WI38 (cell line): ENCODE data around the gene NFATC2.

ENCODE experiments used
- H3K4me3 ChIP-seq: 2 replicates; pipeline ENCODE4 v1.5.1; 2011; ENCODE audit warnings: low read depth, mild to moderate bottlenecking, control low read depth, low read length
- TF ChIP-seq, protein P1 (sequence below): IDR thresholded peaks from 2 replicates; pipeline ENCODE4 v1.5.1; 2012; ENCODE audit warnings: low read depth, mild to moderate bottlenecking, control low read depth, low read length

NFATC2 gene

GRCh38 chr20:51536116-51537069, 6.1 kb downstream of the NFATC2 start:
- TF ChIP-seq, protein P1, sequence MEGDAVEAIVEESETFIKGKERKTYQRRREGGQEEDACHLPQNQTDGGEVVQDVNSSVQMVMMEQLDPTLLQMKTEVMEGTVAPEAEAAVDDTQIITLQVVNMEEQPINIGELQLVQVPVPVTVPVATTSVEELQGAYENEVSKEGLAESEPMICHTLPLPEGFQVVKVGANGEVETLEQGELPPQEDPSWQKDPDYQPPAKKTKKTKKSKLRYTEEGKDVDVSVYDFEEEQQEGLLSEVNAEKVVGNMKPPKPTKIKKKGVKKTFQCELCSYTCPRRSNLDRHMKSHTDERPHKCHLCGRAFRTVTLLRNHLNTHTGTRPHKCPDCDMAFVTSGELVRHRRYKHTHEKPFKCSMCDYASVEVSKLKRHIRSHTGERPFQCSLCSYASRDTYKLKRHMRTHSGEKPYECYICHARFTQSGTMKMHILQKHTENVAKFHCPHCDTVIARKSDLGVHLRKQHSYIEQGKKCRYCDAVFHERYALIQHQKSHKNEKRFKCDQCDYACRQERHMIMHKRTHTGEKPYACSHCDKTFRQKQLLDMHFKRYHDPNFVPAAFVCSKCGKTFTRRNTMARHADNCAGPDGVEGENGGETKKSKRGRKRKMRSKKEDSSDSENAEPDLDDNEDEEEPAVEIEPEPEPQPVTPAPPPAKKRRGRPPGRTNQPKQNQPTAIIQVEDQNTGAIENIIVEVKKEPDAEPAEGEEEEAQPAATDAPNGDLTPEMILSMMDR = no peak
- no peak overlapping the region for H3K4me3 ChIP-seq

DNA sequence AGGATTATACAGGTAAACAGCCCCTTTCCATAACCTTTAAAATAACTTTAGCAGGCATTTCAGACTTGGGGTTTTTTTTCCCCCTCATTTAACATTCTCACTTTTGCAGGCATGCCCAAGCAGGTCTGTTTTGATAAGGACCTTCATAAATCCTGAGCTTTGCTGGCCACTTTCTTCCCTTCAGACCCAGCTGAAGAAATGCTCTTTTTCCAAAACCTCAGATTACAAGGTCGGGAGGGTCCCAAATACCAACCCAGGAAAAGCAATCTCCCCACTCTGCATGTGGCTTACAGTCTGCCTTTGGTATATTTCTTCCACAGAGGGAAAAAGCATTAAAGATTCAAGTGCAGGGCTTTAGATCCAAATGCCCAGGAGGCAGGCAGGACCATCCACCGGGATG, 6.8 kb downstream of the NFATC2 start:
- H3K4me3 ChIP-seq = no peak overlapping the region
- TF ChIP-seq, protein P1 = no peak

DNA sequence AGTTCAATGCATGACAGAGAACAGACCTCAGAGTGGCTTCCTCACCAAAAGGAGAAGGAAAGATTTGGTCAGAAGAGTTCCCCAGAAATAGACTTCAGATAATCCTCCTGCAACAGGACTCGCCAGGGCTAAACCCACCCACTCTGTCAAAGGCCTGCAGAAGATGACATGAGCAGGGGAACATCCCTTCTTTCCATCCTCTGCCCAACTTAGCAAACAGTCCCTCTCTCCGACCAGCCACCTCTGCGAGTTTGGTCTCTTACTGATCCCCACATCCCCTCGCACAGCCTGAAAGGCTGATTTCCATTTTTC, 7.5 kb downstream of the NFATC2 start:
- no peak overlapping the region for H3K4me3 ChIP-seq
- TF ChIP-seq, protein P1 = no peak

GRCh38 chr20:51533291-51534172, 9.0 kb downstream of the NFATC2 start:
- no peak overlapping the region for H3K4me3 ChIP-seq
- TF ChIP-seq, protein P1 = no peak

- no peak overlapping the region for H3K4me3 ChIP-seq
- TF ChIP-seq, protein P1 = no peak
Measured at GRCh38 chr20:51532577-51533191, 9.8 kb downstream of the NFATC2 start.

DNA sequence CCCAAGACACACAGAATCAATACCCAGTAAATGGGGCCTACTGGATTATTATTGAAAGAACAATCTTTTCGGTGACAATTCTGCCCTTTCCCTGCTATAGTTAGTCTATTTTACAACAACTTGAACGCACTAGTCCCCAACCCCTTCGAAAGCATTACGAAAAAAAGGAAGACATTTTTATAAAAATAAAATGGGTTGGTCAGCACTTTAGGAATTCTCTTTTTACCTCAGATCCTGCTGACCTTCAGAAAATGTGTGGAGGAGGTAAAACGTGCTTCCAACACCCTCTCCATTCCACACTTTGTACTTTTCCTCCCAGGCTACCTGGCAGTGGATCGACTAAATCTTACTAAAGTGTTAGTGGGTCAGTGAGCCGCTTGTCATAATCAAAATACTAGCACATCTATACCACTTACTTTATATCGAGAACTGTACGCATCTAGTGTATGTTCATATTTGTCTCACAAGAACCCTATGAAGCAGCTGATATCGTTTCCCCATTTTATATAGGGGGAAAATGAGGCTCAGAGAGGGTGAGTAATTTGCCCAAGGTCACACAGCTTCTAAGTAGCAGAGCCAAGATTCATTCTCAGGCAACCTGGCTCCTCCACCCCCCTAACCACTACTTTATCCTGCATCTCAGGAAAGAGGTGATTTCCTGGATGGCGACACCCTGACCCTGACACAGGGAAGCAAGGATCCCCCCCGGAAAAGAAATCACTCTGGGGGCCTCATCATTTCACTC, 10.6 kb downstream of the NFATC2 start:
- TF ChIP-seq, protein P1 = no peak
- no peak overlapping the region for H3K4me3 ChIP-seq
